Measurements from ENCODE around the gene GALK2.

Gene GALK2

GRCh38 chr15:49169880-49170597 is at the start of gene GALK2:
TSS of gene GALK2 (plus strand) at chr15:49170247. CDS start at chr15:49170323, 76 bp downstream.
- H3K4me3 ChIP-seq (ENCODE audit: low read depth in 1 of 2, low read length in 1 of 2) = peak within 1 kb of the TSS; percentile 65 to 73
- H3K36me3 ChIP-seq = no peaks in the 10 kb centered on the region
- peak within 1 kb of the TSS; percentile 74 for H3K27ac ChIP-seq
- H3K4me1 ChIP-seq (ENCODE audit: control insufficient read depth in 1 of 2, insufficient read depth in 1 of 2, low read depth in 1 of 2, low read length in 1 of 2) = peaks cover 14 to 17% of the 10 kb centered on the region in 2 experiments
- no peaks in the 10 kb centered on the region for H3K27me3 ChIP-seq
- H3K9me3 ChIP-seq = no peaks in the 10 kb centered on the region
- TF ChIP-seq CTCF (IDR thresholded peaks at IDR 0.05) = no peak

GRCh38 chr15:49120832-49121231 is 49.2 kb upstream of the GALK2 start:
- Histone ChIP-seq H3K36me3 (peaks cover 9% of the 10 kb centered on the region), H3K4me3 (ENCODE audit: low read depth in 1 of 2, low read length in 1 of 2) (no peak overlapping the region), H3K9me3 (no peaks in the 10 kb centered on the region), H3K4me1 (ENCODE audit: control insufficient read depth in 1 of 2, insufficient read depth in 1 of 2, low read depth in 1 of 2, low read length in 1 of 2) (no peaks in the 10 kb centered on the region), H3K27me3 (no peaks in the 10 kb centered on the region), H3K27ac (no peak overlapping the region)
- no peak for TF ChIP-seq CTCF (IDR thresholded peaks at IDR 0.05)

- TF ChIP-seq CTCF (IDR thresholded peaks at IDR 0.05) = no peak
- Histone ChIP-seq H3K36me3 (peaks cover 17% of the 10 kb centered on the region), H3K4me3 (ENCODE audit: low read depth in 1 of 2, low read length in 1 of 2) (no peak overlapping the region), H3K27ac (no peak overlapping the region), H3K9me3 (no peaks in the 10 kb centered on the region), H3K27me3 (no peaks in the 10 kb centered on the region), H3K4me1 (ENCODE audit: control insufficient read depth in 1 of 2, insufficient read depth in 1 of 2, low read depth in 1 of 2, low read length in 1 of 2) (no peaks in the 10 kb centered on the region)
These were observed 48.1 kb upstream of the GALK2 start for GRCh38 chr15:49121901-49122300.

GRCh38 chr15:49122541-49123062 is 47.4 kb upstream of the GALK2 start:
- Histone ChIP-seq H3K4me1 (ENCODE audit: control insufficient read depth in 1 of 2, insufficient read depth in 1 of 2, low read depth in 1 of 2, low read length in 1 of 2) (no peaks in the 10 kb centered on the region), H3K27ac (no peak overlapping the region)
- no peak for TF ChIP-seq CTCF (IDR thresholded peaks at IDR 0.05)

GRCh38 chr15:49124371-49124770 is 45.7 kb upstream of the GALK2 start:
- Histone ChIP-seq H3K36me3 (peaks cover 41% of the 10 kb centered on the region), H3K9me3 (no peaks in the 10 kb centered on the region), H3K27me3 (no peaks in the 10 kb centered on the region), H3K27ac (no peak overlapping the region), H3K4me3 (ENCODE audit: low read depth in 1 of 2, low read length in 1 of 2) (no peak overlapping the region), H3K4me1 (ENCODE audit: control insufficient read depth in 1 of 2, insufficient read depth in 1 of 2, low read depth in 1 of 2, low read length in 1 of 2) (no peaks in the 10 kb centered on the region)
- TF ChIP-seq CTCF (IDR thresholded peaks at IDR 0.05) = no peak

More at GRCh38 chr15:49122541-49123062, 47.4 kb upstream of the GALK2 start:
- H3K9me3 ChIP-seq = no peaks in the 10 kb centered on the region
- peaks cover 24% of the 10 kb centered on the region for H3K36me3 ChIP-seq
- no peaks in the 10 kb centered on the region for H3K27me3 ChIP-seq
- H3K4me3 ChIP-seq (ENCODE audit: low read depth in 1 of 2, low read length in 1 of 2) = no peak overlapping the region
